Spinal cord (tissue), 10 donors: ENCODE data around the gene TNFAIP8. TPM values are rescaled to one million over a fixed set of nuclear protein-coding genes. Genes with fewer than 3 reads are reported as not detected.

Source experiments
- DNase-seq, 6 donors: peaks; one replicate each; pipeline versions ENCODE4 v3.0.0 to v3.0.0-alpha.2; 2013 to 2015; ENCODE audit warnings: low spot score in 6 of 6, low read depth in 4 of 6
- H3K27ac ChIP-seq: one replicate; pipeline ENCODE4 v1.5.1; 2013; ENCODE audit warnings: low read depth, low read length, control low read depth
- H3K27me3 ChIP-seq: one replicate; pipeline ENCODE4 v1.6.1; 2013; ENCODE audit warnings: low read length; ENCODE audit not compliant: control insufficient read depth, insufficient read depth
- H3K36me3 ChIP-seq: one replicate; pipeline ENCODE4 v1.6.1; 2013; ENCODE audit warnings: low read length; ENCODE audit not compliant: control insufficient read depth, insufficient read depth
- H3K4me1 ChIP-seq: one replicate; pipeline ENCODE4 v1.6.1; 2013; ENCODE audit warnings: low read length; ENCODE audit not compliant: control insufficient read depth, insufficient read depth
- H3K4me3 ChIP-seq: one replicate; pipeline ENCODE4 v1.5.1; 2013; ENCODE audit warnings: low read depth, low read length, control low read depth
- H3K9me3 ChIP-seq: one replicate; pipeline ENCODE4 v1.6.1; 2013; ENCODE audit warnings: low read length; ENCODE audit not compliant: control insufficient read depth, insufficient read depth
- WGBS: methylation state at CpG from one replicate; pipeline ENCODE4 v1.1.5; 2013; ENCODE audit warnings: missing lambda C conversion rate; ENCODE audit not compliant: insufficient coverage; 5-methylcytosine and 5-hydroxymethylcytosine counted together
- polyA plus RNA-seq, 2 donors: library from polyadenylated mRNA; unstranded; fragments of 120-200 nt; gene quantifications; one replicate each; pipeline ENCODE4 v1.2.1, GENCODE V29; 2013; ENCODE audit not compliant: insufficient read length in 2 of 2
- total RNA-seq, 2 donors: library from RNA; depleted of rRNA in 1 of 2; stranded (reverse); fragments of 120-200 nt in 1 of 2; fragments of >200 nt in 1 of 2; gene quantifications; one replicate each; pipeline versions ENCODE4 v1.2.3 to v1.2.4, GENCODE V29; 2013 to 2014
- donor health status: healthy.

The TNFAIP8 gene
- total and polyA plus RNA-seq, 4 donors: 3.5 to 24.7 (median 10.7) TPM

DNA sequence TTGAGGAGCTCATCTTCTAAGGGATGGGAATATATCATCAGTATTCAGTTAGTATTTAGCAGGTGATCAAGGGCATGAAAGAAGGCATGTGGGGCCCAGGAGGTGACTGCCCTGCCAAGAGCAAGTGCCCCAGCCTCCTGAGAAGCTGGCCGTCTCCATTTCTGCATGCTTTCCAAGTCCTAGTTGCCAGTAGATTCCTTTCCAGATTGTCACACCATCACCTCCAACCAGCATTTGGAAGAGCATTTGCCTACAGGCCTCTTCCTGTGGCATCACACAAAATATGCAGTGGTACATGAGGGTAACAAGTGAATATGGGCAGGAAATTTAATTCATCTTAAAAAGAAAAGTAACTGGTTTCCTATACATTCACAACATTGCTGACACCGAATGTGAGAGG lies 7.5 kb downstream of the TNFAIP8 start:
- no peaks in the 10 kb centered on the region for H3K4me1 ChIP-seq
- DNase-seq: no peak
- no peak overlapping the region for H3K27ac ChIP-seq

DNA sequence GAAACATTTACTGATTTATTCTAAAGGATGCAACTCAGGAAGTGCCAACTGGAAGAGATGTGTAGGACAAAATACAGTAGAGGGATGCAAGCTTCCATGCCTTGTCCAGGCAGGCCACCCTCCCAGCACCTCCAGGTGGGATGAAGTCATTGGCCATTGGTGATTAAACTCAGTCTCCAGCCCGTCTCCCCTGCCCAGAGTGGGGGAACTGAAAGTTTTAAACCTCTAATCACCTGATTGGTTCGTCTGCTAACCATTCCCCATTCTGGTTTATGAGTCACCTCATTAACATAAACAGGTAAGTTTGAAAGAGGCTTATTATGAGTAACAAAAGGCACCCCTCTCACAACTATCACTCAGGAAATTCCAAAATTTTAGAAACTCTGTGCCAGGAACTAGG lies 8.1 kb downstream of the TNFAIP8 start:
- H3K36me3 ChIP-seq: no peaks in the 10 kb centered on the region
- no peaks in the 10 kb centered on the region for H3K9me3 ChIP-seq
- no CpG with 5 or more reads among the region's 2 CpGs for WGBS
- no peak for DNase-seq
- H3K27me3 ChIP-seq: peaks cover 2% of the 10 kb centered on the region
- H3K4me3 ChIP-seq: no peak overlapping the region
- no peaks in the 10 kb centered on the region for H3K4me1 ChIP-seq
- no peak overlapping the region for H3K27ac ChIP-seq

More for the DNA sequence above, 7.5 kb downstream of the TNFAIP8 start:
- H3K4me3 ChIP-seq: no peak overlapping the region
- no peaks in the 10 kb centered on the region for H3K36me3 ChIP-seq
- no peaks in the 10 kb centered on the region for H3K9me3 ChIP-seq
- peaks cover 2% of the 10 kb centered on the region for H3K27me3 ChIP-seq
- 93% methylated on average over 2 of the region's 2 CpGs for WGBS

DNA sequence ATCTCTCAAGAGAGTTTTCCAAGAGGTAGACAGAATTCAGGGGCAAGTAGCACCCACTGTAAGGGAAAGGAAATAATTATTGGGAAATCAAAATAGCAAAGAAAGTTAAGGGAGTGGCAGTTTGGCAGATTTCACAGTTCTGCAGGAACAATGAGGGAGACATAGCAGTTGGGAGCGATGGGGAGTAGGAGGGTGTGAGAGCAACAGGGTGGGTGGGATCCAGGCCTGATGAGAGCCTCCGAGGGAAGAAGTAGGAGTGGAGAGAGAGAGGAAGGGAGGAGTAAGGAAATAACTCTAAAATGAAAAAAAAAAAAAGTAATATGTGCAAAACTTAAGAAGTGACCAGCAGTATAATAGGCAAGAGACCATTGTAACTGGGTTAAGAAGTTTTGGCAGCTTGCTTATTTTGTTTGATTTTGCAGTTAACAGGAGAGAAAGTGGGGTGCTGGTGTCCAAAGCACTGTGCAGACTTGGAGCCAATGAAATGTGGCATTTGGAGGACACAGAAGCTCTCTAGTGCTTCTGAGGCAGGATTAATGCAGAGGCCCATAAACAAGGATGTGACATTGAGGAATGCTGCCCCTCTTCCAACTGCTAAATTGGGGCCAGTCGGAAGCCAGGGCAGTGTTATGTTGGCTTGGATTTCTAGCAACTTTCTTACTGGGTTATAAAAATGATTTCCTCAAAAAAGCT lies 10.2 kb downstream of the TNFAIP8 start:
- DNase-seq: no peak
- 49% methylated on average over 3 of the region's 3 CpGs for WGBS
- Histone ChIP-seq H3K27ac (no peak overlapping the region), H3K9me3 (no peaks in the 10 kb centered on the region), H3K27me3 (no peaks in the 10 kb centered on the region), H3K4me3 (no peak overlapping the region), H3K4me1 (no peaks in the 10 kb centered on the region), H3K36me3 (no peaks in the 10 kb centered on the region)

DNA sequence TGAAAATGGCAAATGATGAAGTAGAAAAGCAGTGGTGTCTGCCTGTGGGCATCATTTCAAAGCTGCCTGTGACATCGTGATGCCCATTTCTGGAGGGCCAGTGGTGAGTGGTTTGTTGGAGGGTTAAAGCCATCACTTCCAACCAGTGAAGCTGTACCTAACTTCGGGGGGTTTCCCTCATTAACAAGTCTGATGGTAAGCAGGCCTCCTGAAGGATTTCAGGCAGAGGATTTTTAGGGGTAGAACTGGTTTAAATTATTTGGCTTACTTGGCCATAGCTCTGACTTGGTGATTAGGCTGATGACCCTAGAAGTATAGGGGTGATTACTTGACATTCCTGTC lies 10.7 kb downstream of the TNFAIP8 start:
- no peak overlapping the region for H3K4me3 ChIP-seq
- no peak for DNase-seq
- no peaks in the 10 kb centered on the region for H3K27me3 ChIP-seq
- no peak overlapping the region for H3K27ac ChIP-seq
- no peaks in the 10 kb centered on the region for H3K4me1 ChIP-seq
- 100% methylated on average over 1 of the region's 2 CpGs for WGBS
- no peaks in the 10 kb centered on the region for H3K36me3 ChIP-seq
- H3K9me3 ChIP-seq: no peaks in the 10 kb centered on the region

DNA sequence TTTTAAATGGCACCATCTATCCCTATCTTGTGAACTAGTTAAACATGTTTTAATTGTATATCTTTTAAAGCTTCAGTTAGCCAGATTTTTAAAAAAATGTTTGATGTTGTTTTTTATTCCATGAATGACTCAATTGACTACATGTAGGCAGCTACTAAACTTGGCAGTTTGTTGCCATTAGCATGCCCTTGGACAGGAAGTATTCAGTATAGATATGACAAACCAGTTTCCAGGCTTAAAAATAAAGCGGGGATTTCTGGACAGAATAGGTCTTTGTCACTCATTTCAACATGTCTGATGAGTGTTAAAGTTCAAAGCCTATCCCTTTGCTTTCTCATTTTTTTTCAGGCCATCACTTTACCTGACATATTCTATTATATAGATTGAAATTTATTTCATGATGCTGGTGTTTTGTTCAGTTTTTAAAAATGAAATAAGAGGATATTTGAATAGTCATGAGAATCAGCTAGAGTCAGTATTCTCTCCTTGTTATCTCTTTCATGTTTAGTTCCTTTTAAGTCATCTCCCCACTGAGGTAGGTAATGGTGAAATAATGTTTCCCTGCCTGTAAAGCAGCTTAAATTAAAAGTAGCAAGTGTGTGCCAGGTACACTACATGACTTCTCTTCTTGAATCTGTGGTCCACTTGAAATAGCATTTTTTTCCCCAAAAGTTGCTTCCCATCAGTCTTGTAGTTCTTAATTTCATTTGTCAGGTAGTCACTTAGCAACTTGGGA lies 11.9 kb downstream of the TNFAIP8 start:
- Histone ChIP-seq H3K27ac (no peak overlapping the region), H3K9me3 (no peaks in the 10 kb centered on the region), H3K4me1 (no peaks in the 10 kb centered on the region), H3K36me3 (no peaks in the 10 kb centered on the region), H3K4me3 (no peak overlapping the region), H3K27me3 (no peaks in the 10 kb centered on the region)
- WGBS: no CpG with 5 or more reads among the region's 1 CpG
- no peak for DNase-seq

DNA sequence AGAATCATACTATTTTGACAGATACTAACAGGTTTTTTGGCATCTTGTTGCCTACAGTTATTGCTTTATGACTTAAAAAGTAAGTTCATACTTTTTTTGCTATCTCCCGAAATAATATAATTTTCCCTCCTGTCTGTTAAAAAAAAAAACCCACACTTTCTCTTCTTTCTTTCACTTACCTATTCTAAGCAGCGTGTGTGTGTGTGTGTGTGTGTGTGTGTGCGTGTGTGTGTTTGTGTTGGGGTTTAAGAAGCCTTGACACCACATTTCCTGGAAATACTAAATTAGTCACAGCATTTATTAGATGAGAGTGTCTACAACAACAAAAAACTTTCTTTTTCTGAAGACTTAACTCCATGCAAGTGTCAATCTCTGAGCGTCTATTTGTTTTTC lies 12.4 kb downstream of the TNFAIP8 start:
- H3K36me3 ChIP-seq: no peaks in the 10 kb centered on the region
- H3K27ac ChIP-seq: no peak overlapping the region
- no peak overlapping the region for H3K4me3 ChIP-seq
- H3K4me1 ChIP-seq: no peaks in the 10 kb centered on the region
- H3K9me3 ChIP-seq: no peaks in the 10 kb centered on the region
- WGBS: no CpG with 5 or more reads among the region's 4 CpGs
- no peak for DNase-seq
- H3K27me3 ChIP-seq: no peaks in the 10 kb centered on the region

DNA sequence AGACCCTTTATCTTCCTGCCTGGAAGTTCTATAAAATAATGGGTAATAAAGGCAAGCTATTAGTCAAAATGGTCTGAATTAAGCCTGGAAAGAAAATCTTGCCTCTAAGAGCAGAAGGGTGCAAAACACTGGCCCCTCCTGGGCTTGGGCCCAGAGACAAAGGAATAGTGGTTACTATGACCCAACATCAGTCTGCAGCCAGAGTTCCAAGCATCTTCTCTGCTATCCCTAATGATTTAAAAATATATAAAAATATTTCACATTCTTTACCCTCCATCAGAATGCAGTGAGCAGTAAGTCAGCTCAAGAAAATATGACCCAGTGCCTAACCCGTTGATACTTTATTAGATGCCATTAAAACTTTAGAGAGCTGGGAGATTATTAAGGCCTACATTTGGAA lies 14.7 kb downstream of the TNFAIP8 start:
- Histone ChIP-seq H3K4me3 (no peak overlapping the region), H3K4me1 (no peaks in the 10 kb centered on the region), H3K9me3 (no peaks in the 10 kb centered on the region), H3K27me3 (no peaks in the 10 kb centered on the region), H3K36me3 (no peaks in the 10 kb centered on the region), H3K27ac (no peak overlapping the region)
- WGBS: no CpG with 5 or more reads among the region's 1 CpG
- no peak for DNase-seq

DNA sequence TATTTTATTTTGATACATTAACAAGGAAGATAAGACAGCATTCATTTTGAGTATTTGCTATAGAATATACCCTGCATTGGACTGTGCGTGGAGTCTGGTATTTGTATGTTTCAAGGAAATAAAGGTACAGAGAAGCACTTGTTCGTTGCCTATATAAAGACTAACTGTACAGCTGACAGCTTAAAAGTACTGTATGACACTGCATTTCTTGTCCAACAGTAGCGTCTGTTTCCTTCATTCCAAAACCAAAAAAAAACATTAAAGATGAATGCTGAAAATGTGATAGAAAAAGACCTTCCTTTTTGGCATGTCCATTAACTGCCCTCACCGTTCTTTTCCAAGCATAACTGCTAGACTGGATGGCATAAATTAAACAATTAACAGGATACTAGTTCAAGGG lies 15.3 kb downstream of the TNFAIP8 start:
- Histone ChIP-seq H3K4me1 (no peaks in the 10 kb centered on the region), H3K4me3 (no peak overlapping the region), H3K27ac (no peak overlapping the region), H3K27me3 (no peaks in the 10 kb centered on the region), H3K9me3 (no peaks in the 10 kb centered on the region), H3K36me3 (no peaks in the 10 kb centered on the region)
- DNase-seq: no peak
- WGBS: no CpG with 5 or more reads among the region's 4 CpGs

DNA sequence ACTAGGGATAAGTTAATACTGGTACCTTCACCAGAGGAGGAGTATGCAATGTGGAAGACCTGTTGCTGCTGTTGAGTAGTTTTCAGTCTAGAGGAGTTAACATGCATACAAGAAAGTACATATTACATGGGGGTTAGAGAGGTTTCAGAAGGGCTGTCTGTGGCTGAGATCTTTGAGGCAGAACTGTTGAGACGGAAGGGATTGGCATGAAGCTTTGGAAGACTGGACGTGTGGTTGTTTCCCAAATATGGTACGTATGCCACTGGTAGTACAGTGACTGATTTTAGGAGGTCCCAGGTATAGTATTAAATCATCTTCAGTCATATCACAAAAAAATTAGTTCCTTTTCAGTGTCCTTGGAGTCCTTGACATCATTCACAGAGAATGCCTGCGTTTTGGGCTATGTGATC lies 17.6 kb downstream of the TNFAIP8 start:
- H3K27me3 ChIP-seq: no peaks in the 10 kb centered on the region
- H3K4me3 ChIP-seq: no peak overlapping the region
- H3K27ac ChIP-seq: no peak overlapping the region
- no peak for DNase-seq
- H3K4me1 ChIP-seq: no peaks in the 10 kb centered on the region
- 80% methylated on average over 1 of the region's 4 CpGs for WGBS
- no peaks in the 10 kb centered on the region for H3K9me3 ChIP-seq
- no peaks in the 10 kb centered on the region for H3K36me3 ChIP-seq

DNA sequence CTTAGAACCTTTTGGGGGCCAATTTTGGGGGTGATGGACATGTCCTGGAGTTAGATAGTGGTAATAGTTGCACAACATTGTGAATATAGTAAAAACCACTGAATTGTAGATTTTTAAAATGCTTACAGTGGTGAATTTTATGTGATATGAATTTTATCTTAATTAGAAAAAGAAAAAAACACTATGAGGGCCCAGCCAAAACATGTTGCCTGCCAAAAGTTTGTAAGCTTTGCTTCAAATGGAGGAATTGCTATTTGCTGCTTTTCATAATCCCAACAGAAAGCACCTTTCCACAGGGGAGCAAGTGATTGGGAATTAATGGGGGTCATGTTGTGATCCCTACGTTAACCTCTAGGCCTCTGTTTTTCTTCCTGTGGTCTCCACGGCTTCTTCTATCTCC lies 19.1 kb downstream of the TNFAIP8 start:
- DNase-seq: no peak
- no peaks in the 10 kb centered on the region for H3K36me3 ChIP-seq
- H3K27ac ChIP-seq: no peak overlapping the region
- WGBS: no CpG with 5 or more reads among the region's 2 CpGs
- no peak overlapping the region for H3K4me3 ChIP-seq
- no peaks in the 10 kb centered on the region for H3K27me3 ChIP-seq
- H3K4me1 ChIP-seq: no peaks in the 10 kb centered on the region
- no peaks in the 10 kb centered on the region for H3K9me3 ChIP-seq
